NCI-H1436 treated with DMSO at 0.1 percent for 48 hours (cell line): ENCODE results near the gene CHD6.
"Not testable (repeated sequence)": the region's sequence is repeated elsewhere in the genome, so short reads cannot be mapped to it uniquely, and the experiment has no call there.

Experiments
- DNase-seq: peaks from one replicate; lab custom pipeline; 2025; lab: John Stamatoyannopoulos, UW

Gene CHD6

DNA sequence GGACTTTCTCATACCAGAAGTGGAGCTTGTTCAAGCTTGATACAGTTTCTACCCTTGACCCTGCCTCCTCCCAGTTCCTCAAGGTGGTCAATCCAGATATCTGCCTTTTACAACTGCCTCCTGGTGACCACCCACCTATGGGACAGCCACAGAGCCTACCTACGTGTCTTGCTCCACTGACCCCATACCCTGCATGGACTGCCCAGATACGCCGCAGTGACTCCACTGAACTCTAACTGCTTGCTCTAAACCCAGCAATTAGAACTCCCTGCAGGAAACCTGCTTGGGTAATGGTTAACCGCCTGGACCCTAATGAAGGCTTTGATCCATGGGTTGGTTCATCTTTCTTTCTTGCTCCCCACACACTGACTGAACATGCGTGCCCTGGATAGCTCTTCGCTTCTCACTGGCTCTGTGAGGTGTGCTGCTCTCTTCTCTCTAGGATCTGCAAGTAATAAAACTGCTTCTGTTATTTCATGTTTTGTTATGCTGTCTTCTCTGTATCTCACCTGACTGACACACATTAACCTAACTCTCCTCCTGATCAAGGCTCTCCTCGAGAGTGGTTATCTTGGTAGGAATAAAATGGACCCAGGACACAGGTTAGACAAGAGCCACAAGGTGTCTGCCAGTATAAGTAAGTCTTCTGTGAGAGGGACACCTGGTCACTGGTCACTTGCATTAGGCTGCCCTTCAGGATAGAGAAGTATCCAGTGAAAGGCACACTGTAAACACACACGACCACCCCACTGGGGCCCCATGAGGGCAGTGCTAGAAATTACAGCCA, 79.2 kb downstream of the CHD6 start:
- no peak for DNase-seq

DNA sequence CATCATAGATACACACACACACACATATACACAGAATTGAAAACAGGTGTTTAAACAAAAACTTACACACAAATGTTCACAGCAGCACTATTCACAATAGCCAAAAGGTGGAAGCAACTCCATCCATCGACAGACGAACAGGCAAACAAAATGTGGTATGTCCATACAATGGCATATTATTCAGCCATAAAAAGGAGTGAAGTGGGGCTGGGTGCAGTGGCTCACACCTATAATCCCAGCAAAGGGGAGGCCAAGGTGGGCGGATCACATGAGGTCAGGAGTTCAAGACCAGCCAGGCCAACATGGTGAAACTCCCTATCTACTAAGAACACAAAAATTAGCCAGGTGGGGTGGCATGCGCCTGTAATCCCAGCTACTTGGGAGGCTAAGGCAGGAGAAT, 80.3 kb downstream of the CHD6 start:
- no peak for DNase-seq

- DNase-seq, result not testable (repeated sequence)
Observed at GRCh38 chr20:41535551-41535950, 82.6 kb downstream of the CHD6 start.

DNA sequence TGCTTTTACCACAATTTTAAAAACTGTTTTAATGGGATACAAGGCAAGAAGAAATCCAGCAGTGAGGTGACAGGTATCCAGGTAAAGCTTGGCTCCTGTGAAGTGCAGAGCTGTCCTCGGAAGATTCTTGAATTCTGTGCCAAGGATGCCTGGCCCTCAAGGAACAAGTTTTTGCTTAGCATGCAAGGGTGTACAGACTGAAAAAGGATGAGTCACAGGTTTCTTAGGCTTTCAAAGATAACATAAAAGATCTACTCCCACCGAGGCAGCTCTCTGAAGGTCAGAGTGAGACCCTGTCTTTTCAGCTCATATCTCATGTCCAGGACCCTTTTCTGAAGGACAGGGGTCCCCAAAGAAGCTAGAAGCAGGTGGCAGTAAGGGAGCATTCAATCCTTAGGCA, 83.3 kb downstream of the CHD6 start:
- no peak for DNase-seq

- DNase-seq, result no peak
Observed at GRCh38 chr20:41534170-41534569, 84.0 kb downstream of the CHD6 start.

GRCh38 chr20:41533537-41534136, 84.5 kb downstream of the CHD6 start:
- no peak for DNase-seq

DNA sequence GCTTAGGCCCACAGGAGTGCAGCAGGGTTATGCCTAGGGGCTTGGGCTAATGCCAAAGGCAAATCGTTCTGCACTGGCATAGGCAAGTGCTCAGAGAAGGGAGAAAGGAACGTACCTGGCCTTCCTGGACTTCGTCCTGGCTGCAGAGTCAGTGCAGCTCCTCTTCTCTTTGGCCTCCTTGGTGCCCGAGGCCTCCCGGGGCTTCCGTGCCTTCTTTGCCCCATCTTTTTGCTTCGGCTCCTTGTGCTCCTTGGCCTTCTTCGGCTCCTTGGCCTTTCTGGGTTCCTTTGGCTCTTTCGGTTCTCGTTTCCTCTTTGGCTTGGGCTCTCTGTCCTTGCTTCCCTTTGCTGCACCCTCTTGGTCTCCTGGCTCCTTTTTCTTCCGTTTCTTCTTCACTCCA, 85.2 kb downstream of the CHD6 start:
- DNase-seq, result no peak

GRCh38 chr20:41531518-41532275, 86.5 kb downstream of the CHD6 start:
- no peak for DNase-seq

DNA sequence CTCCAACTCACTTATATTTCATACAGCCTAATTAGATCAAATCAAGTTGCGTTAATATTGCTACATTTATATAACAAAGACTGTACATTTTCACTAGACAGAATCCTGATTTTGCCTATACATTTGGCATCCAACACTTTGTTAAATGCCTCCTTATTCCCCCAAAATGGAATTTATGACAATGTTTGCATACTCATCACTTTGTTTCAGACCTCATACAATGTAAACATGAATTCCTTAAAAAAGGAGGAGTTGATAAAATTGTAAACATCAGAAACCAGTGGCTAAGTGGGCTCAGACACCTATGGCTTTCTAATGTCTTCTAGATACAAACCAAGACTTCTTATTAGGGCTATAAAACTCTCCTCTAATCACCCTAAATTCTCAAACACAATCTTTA, 87.3 kb downstream of the CHD6 start:
- DNase-seq, result no peak

DNA sequence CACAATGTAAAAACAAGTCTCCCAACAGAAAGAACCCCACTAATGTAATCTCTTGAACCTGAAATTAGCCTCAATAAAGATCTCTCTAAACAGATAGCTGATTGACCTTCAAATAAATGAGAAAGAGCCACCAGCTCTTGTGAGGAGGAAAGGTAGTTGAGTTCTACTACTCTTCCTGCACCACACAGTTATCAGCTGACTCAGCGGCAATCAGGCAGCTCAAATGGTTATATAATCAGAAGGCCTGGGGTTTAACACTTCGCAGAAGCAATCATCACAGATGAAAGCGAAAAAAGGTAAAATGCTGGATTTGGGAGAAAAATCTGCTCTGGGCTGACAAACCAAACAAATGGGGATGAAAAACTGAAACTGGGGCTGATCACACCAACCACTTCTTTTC, 91.8 kb downstream of the CHD6 start:
- DNase-seq, result no peak

GRCh38 chr20:41524980-41525613, 93.1 kb downstream of the CHD6 start:
- no peak for DNase-seq

- DNase-seq, result no peak
Observed at GRCh38 chr20:41523857-41524256, 94.3 kb downstream of the CHD6 start.

DNA sequence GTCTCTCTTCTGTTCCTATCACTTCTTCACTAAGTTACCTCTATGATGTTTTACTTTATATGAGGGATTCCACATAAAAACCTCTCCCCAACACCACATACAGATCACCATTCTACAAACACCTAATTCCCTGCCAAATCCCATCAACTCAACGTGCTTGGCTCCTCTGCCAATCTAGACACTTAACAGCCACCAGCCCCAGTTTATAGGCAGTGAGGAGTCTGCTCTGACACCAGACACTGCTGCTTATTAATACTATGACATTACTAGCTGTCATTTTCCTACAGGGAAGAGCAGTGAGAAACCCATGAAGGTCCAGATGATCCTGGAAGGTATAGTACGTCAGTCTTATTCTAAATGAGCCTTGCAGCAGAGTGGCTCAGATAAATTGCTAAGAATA, 104.3 kb downstream of the CHD6 start:
- DNase-seq, result no peak

- DNase-seq, result no peak
Observed at GRCh38 chr20:41512624-41513023, 105.6 kb downstream of the CHD6 start.

- no peak for DNase-seq
Observed at GRCh38 chr20:41510847-41511450, 107.2 kb downstream of the CHD6 start.

DNA sequence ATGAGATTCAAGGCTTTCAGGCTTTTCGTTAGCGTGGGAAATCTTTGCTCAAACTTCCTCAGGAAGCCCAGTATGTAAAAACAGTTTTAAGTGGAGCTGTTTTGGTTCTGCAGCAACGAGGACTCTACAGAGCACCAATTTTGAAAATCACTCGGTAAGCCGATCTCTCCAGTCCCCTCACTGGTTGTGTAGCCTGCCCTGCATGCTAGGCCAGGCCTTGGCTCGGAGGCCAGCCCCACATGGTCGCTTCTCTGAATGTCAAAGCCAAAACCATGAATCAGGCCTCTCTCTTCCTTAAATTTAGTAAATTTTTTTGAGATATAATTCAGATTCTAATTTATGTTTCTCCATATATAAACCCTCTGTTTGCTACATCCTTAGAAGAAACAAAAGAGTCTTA, 108.0 kb downstream of the CHD6 start:
- no peak for DNase-seq

- DNase-seq, result no peak
Observed at GRCh38 chr20:41509316-41510200, 108.6 kb downstream of the CHD6 start.

GRCh38 chr20:41508335-41508734, 109.8 kb downstream of the CHD6 start:
- no peak for DNase-seq

GRCh38 chr20:41507851-41508250, 110.3 kb downstream of the CHD6 start:
- DNase-seq, result no peak

DNA sequence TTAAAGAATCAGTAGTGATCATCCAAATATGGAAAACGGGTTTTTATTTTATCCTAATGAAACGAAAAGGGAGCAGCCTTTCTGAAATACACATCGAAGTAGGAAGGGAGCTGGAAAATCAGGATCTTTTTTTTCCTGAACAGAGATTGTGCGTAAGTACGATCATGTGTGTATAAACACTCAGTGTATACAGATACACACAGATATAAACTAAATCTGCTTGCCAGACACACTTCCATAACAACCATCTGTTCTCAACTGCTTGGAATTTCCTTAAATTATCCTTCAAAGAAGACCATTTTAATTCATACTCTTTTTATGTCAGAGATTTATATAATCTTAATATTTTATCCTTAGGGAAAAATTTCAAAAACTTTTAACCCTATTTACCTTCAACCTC, 110.7 kb downstream of the CHD6 start:
- DNase-seq, result no peak
